Mesenteric fat pad (tissue), 1 donor: Measurements from ENCODE around the gene FAM72C. TPM values are rescaled to one million over a fixed set of nuclear protein-coding genes. Genes with fewer than 3 reads are reported as not detected.
"Not testable (repeated sequence)": the region's sequence is repeated elsewhere in the genome, so short reads cannot be mapped to it uniquely, and the experiment has no call there.

Source experiments
- DNase-seq: peaks from one replicate; pipeline ENCODE4 v3.0.0-alpha.2; 2020; ENCODE audit warnings: low spot score
- total RNA-seq: library from RNA; stranded (reverse); fragmentation: NEBNext Ultra II Directional; extraction: Animal tissue kit (Norgen Biotek cat#: 25700); gene quantifications from one replicate; pipeline ENCODE4 v1.2.1, GENCODE V29; 2021
- donor health status: DM: yes; HTN: yes; CAD: no.

The FAM72C gene
- total RNA-seq, 1 donor from 2014 or later, result 0.19 TPM

- not testable (repeated sequence) for DNase-seq
These were observed 13.1 kb upstream of the FAM72C start for GRCh38 chr1:143984721-143985473.

- DNase-seq, result not testable (repeated sequence)
These were observed 2.6 kb upstream of the FAM72C start for GRCh38 chr1:143974416-143974815.

GRCh38 chr1:143973876-143974414 lies 2.2 kb upstream of the FAM72C start:
- DNase-seq, result not testable (repeated sequence)

- not testable (repeated sequence) for DNase-seq
These were observed 1.1 kb upstream of the FAM72C start for GRCh38 chr1:143972753-143973326.

- not testable (repeated sequence) for DNase-seq
These were observed 5.9 kb downstream of the FAM72C start for GRCh38 chr1:143965860-143966259.

- DNase-seq, result not testable (repeated sequence)
These were observed 7.5 kb downstream of the FAM72C start for GRCh38 chr1:143964294-143964693.

GRCh38 chr1:143955930-143956329 lies 15.9 kb downstream of the FAM72C start:
- DNase-seq, result not testable (repeated sequence)

- not testable (repeated sequence) for DNase-seq
These were observed 18.9 kb downstream of the FAM72C start for GRCh38 chr1:143952913-143953312.

- not testable (repeated sequence) for DNase-seq
These were observed 20.0 kb downstream of the FAM72C start for GRCh38 chr1:143951485-143952391.

- not testable (repeated sequence) for DNase-seq
These were observed 24.0 kb downstream of the FAM72C start for GRCh38 chr1:143947749-143948148.

- not testable (repeated sequence) for DNase-seq
These were observed 26.5 kb downstream of the FAM72C start for GRCh38 chr1:143945253-143945652.

- not testable (repeated sequence) for DNase-seq
These were observed 27.1 kb downstream of the FAM72C start for GRCh38 chr1:143944576-143945240.

GRCh38 chr1:143943319-143943978 lies 28.3 kb downstream of the FAM72C start:
- DNase-seq, result not testable (repeated sequence)

GRCh38 chr1:143942238-143942860 lies 29.4 kb downstream of the FAM72C start:
- DNase-seq, result not testable (repeated sequence)

- DNase-seq, result not testable (repeated sequence)
These were observed 32.1 kb downstream of the FAM72C start for GRCh38 chr1:143939666-143940065.

- DNase-seq, result not testable (repeated sequence)
These were observed 32.9 kb downstream of the FAM72C start for GRCh38 chr1:143938922-143939321.

GRCh38 chr1:143936457-143937115 lies 35.2 kb downstream of the FAM72C start:
- not testable (repeated sequence) for DNase-seq

GRCh38 chr1:143919127-143919526 lies 52.7 kb downstream of the FAM72C start:
- DNase-seq, result not testable (repeated sequence)

GRCh38 chr1:143918552-143918951 lies 53.2 kb downstream of the FAM72C start:
- not testable (repeated sequence) for DNase-seq
